Kidney epithelial cell (primary cell): ENCODE data around the gene MIAT. TPM values are rescaled to one million over a fixed set of nuclear protein-coding genes. Genes with fewer than 3 reads are reported as not detected.

Experiments used
- DNase-seq: peaks from one replicate; pipeline ENCODE4 v3.0.0-alpha.2; 2010; ENCODE audit warnings: low read depth
- H3K27me3 ChIP-seq: 2 replicates; pipeline ENCODE4 v1.6.0; 2011; ENCODE audit warnings: low read length; ENCODE audit not compliant: control insufficient read depth, insufficient read depth
- H3K36me3 ChIP-seq: 2 replicates; pipeline ENCODE4 v1.5.1; 2011; ENCODE audit warnings: low read length; ENCODE audit not compliant: control insufficient read depth, insufficient read depth
- H3K4me3 ChIP-seq: 2 replicates; pipeline ENCODE4 v1.5.1; 2011; ENCODE audit warnings: low read depth, mild to moderate bottlenecking, control low read depth, low read length
- CTCF ChIP-seq: IDR thresholded peaks from 2 replicates; pipeline ENCODE4 v1.5.1; 2011; ENCODE audit warnings: mild to moderate bottlenecking, moderate library complexity, low read length, control low read depth, inconsistent platforms; ENCODE audit not compliant: insufficient read depth, poor library complexity, severe bottlenecking
- total RNA-seq: library from RNA; depleted of rRNA; stranded (reverse); fragments of >200 nt; gene quantifications from 2 replicates; pipeline ENCODE4 v1.2.3, GENCODE V29; 2015

The MIAT gene
- total RNA-seq, 1 donor from 2014 or later = 0.50 TPM

- TF ChIP-seq CTCF = no peak
- Histone ChIP-seq H3K27me3 (peaks cover 32% of the 10 kb centered on the region), H3K36me3 (no peaks in the 10 kb centered on the region), H3K4me3 (no peak overlapping the region)
- no peak for DNase-seq
Observed at GRCh38 chr22:26648011-26648497, 9.3 kb upstream of the MIAT start.

- DNase-seq = no peak
- Histone ChIP-seq H3K36me3 (no peaks in the 10 kb centered on the region), H3K4me3 (no peak overlapping the region), H3K27me3 (peaks cover 37% of the 10 kb centered on the region)
- TF ChIP-seq CTCF = no peak
Observed at GRCh38 chr22:26648528-26649388, 8.6 kb upstream of the MIAT start.

GRCh38 chr22:26650722-26651421, 6.5 kb upstream of the MIAT start:
- TF ChIP-seq CTCF = no peak
- DNase-seq = no peak
- no peak overlapping the region for H3K4me3 ChIP-seq
- peaks cover 37% of the 10 kb centered on the region for H3K27me3 ChIP-seq
- H3K36me3 ChIP-seq = no peaks in the 10 kb centered on the region

GRCh38 chr22:26651815-26652214, 5.6 kb upstream of the MIAT start:
- no peak for DNase-seq
- no peak for TF ChIP-seq CTCF
- peaks cover 33% of the 10 kb centered on the region for H3K27me3 ChIP-seq

GRCh38 chr22:26658161-26658560, 773 bp downstream of the MIAT start:
- Histone ChIP-seq H3K36me3 (no peaks in the 10 kb centered on the region), H3K27me3 (peaks cover 22% of the 10 kb centered on the region), H3K4me3 (peak overlapping the region; percentile 17)
- DNase-seq = no peak
- no peak for TF ChIP-seq CTCF

More at GRCh38 chr22:26651815-26652214, 5.6 kb upstream of the MIAT start:
- H3K4me3 ChIP-seq = no peak overlapping the region
- no peaks in the 10 kb centered on the region for H3K36me3 ChIP-seq
